K562 (cell line): ENCODE measurements around the gene PTPN14. TPM values are rescaled to one million over a fixed set of nuclear protein-coding genes. Genes with fewer than 3 reads are reported as not detected.

Experiments
- ATAC-seq: fragments of 200-7000 bp; cut with Tn5 transposase; 3 replicates; pipeline ENCODE4 v1.9.1; 2020; ENCODE audit warnings: moderate library complexity
- BruUV-seq: library from RNA; stranded (reverse); fragments of 400-500 nt; replicated peaks from 2 replicates; lab custom pipeline; 2021; lab: Mats Ljungman, UMichigan
- CTCF ChIA-PET: fragments of 300-600 bp; formaldehyde crosslinking; extraction: SDS; loops from one replicate; lab custom pipeline; 2021; ENCODE audit warnings: low intra/inter-chr PET ratio; lab: Yijun Ruan, JAX
- POLR2A ChIA-PET: fragments of 300-600, 350-650 bp; sonication (Branson Sonifier 250); formaldehyde crosslinking; extraction: SDS; loops from one replicate; lab custom pipeline; 2021; ENCODE audit warnings: antibody characterized with exemption, inconsistent platforms; lab: Yijun Ruan, JAX
- DNase-seq, 4 experiments: peaks; one replicate each; pipeline versions ENCODE4 v3.0.0 to v3.0.0-alpha.2; 2011 to 2018; ENCODE audit warnings: low spot score in 3 of 4, mixed read lengths in 3 of 4; ENCODE audit errors: extremely low read depth in 1 of 4
- FAIRE-seq: peaks from 2 replicates; lab custom pipeline; 2011; peaks lifted over from hg19 to GRCh38; lab: Jason Lieb, UNC
- H2AFZ ChIP-seq: 2 replicates; pipeline ENCODE4 v1.6.0; 2011; ENCODE audit warnings: low read depth, low read length, control low read depth, inconsistent platforms
- H3K27ac ChIP-seq: fragments of 200-600 bp; 3 replicates; pipeline ENCODE4 v1.8.0; 2011; ENCODE audit warnings: low read depth, mild to moderate bottlenecking, control low read depth, inconsistent platforms, low read length, moderate library complexity, mixed read lengths; ENCODE audit errors: extremely low read depth
- H3K27me3 ChIP-seq, 2 experiments: fragments of 300-600 bp in 1 of 2; 2 replicates in 1 of 2; 3 replicates in 1 of 2; pipeline versions ENCODE4 v1.6.0 to v1.8.0; 2011; ENCODE audit warnings: inconsistent platforms in 2 of 2, low read length in 2 of 2, mild to moderate bottlenecking in 1 of 2, mixed read lengths in 1 of 2, moderate library complexity in 1 of 2; ENCODE audit not compliant: control insufficient read depth in 2 of 2, insufficient read depth in 2 of 2
- H3K36me3 ChIP-seq: fragments of 300-600 bp; 3 replicates; pipeline ENCODE4 v1.8.0; 2011; ENCODE audit warnings: mild to moderate bottlenecking, low read length, inconsistent platforms; ENCODE audit not compliant: control insufficient read depth, insufficient read depth
- H3K4me1 ChIP-seq, 2 experiments: fragments of 200-600 bp in 1 of 2; replicated peaks in 1 of 2; 2 replicates in 1 of 2; 3 replicates in 1 of 2; pipeline versions ENCODE4 v1.5.1 to v1.8.0; 2011; ENCODE audit warnings: inconsistent platforms in 2 of 2, low read length in 2 of 2, mild to moderate bottlenecking in 1 of 2, mixed read lengths in 1 of 2, moderate library complexity in 1 of 2; ENCODE audit not compliant: control insufficient read depth in 2 of 2, insufficient read depth in 2 of 2
- H3K4me2 ChIP-seq: 2 replicates; pipeline ENCODE4 v1.6.1; 2011; ENCODE audit warnings: low read length, control low read depth, inconsistent platforms, mixed read lengths; ENCODE audit not compliant: insufficient read depth
- H3K4me3 ChIP-seq: fragments of 200-600 bp; sonication (generic), shearing (Covaris generic); 2 replicates; pipeline ENCODE4 v1.5.1; 2016; ENCODE audit warnings: control low read depth, inconsistent platforms
- H3K79me2 ChIP-seq: fragments of 200-600 bp; 3 replicates; pipeline ENCODE4 v1.8.0; 2011; ENCODE audit warnings: low read length, inconsistent platforms; ENCODE audit not compliant: control insufficient read depth, insufficient read depth
- H3K9ac ChIP-seq, 2 experiments: 2 replicates each; pipeline versions ENCODE4 v1.6.0 to v1.6.1; 2011; ENCODE audit warnings: low read depth in 2 of 2, low read length in 2 of 2, control low read depth in 1 of 2, inconsistent platforms in 1 of 2, mild to moderate bottlenecking in 1 of 2, mixed read lengths in 1 of 2; ENCODE audit not compliant: insufficient read depth in 1 of 2
- H3K9me1 ChIP-seq: one replicate; pipeline ENCODE4 v1.6.0; 2011; ENCODE audit warnings: inconsistent platforms, mild to moderate bottlenecking, low read length, moderate library complexity; ENCODE audit not compliant: control insufficient read depth, insufficient read depth
- H3K9me3 ChIP-seq: replicated peaks from 2 replicates; pipeline ENCODE4 v1.5.1; 2011; ENCODE audit warnings: low read depth, low read length, inconsistent platforms; ENCODE audit not compliant: control insufficient read depth, insufficient read depth
- H4K20me1 ChIP-seq: replicated peaks from 2 replicates; pipeline ENCODE4 v1.6.1; 2011; ENCODE audit warnings: low read length, inconsistent platforms, mixed read lengths; ENCODE audit not compliant: control insufficient read depth, insufficient read depth
- CHD4 ChIP-seq: fragments of 200-600 bp; sonication (generic); IDR thresholded peaks from 3 replicates; pipeline ENCODE4 v1.6.1; 2012; ENCODE audit warnings: low read depth, mild to moderate bottlenecking, mixed read lengths, low read length, inconsistent platforms; ENCODE audit not compliant: insufficient read depth, insufficient replicate concordance, poor library complexity, severe bottlenecking
- GTF2A2 ChIP-seq: IDR thresholded peaks from 2 replicates; pipeline ENCODE4 v1.6.1; 2016; ENCODE audit warnings: mild to moderate bottlenecking, missing genetic modification characterization, missing compliant biosample characterization
- KAT8 ChIP-seq: fragments of 450-650 bp; IDR thresholded peaks from 2 replicates; pipeline ENCODE4 v1.6.1; 2016; ENCODE audit warnings: low read depth, mild to moderate bottlenecking
- LARP7 ChIP-seq: fragments of 450-650 bp; IDR thresholded peaks from 2 replicates; pipeline ENCODE4 v1.6.1; 2016
- RBM34 ChIP-seq: fragments of 200-400 bp; formaldehyde crosslinking; IDR thresholded peaks from 2 replicates; pipeline ENCODE4 v1.6.1; 2018; ENCODE audit warnings: low read length, borderline replicate concordance; ENCODE audit not compliant: insufficient read depth
- SPI1 ChIP-seq: IDR thresholded peaks from 2 replicates; pipeline ENCODE4 v1.6.1; 2011; ENCODE audit warnings: low read depth, low read length, control low read depth, borderline replicate concordance
- ZNF668 ChIP-seq: fragments of 250-450 bp; sonication (Bioruptor Pico); IDR thresholded peaks from 2 replicates; pipeline ENCODE4 v1.8.0; 2022; ENCODE audit warnings: mild to moderate bottlenecking, inconsistent platforms
- WGBS: fragments of 100-300 bp; shearing (Covaris generic); methylation state at CpG from one replicate; pipeline ENCODE4 v1.1.6; 2016; ENCODE audit warnings: low coverage, mixed read lengths; ENCODE audit not compliant: insufficient coverage; ENCODE audit errors: missing lambda C conversion rate; 5-methylcytosine and 5-hydroxymethylcytosine counted together
- in situ Hi-C: fragments of 300-500 bp; cut with MboI; formaldehyde crosslinking; loops from 4 replicates; pipeline ENCODE4 v1.15.0; 2018; ENCODE audit warnings: inconsistent platforms, mixed read lengths
- intact Hi-C: fragments of 100-400 bp; cut with micrococcal nuclease; formaldehyde crosslinking; loops from 2 replicates; pipeline ENCODE4 v1.14.2; 2022
- polyA plus RNA-seq, 8 experiments: library from polyadenylated mRNA; depleted of rRNA in 4 of 8; stranded (reverse) in 5 of 8; unstranded in 3 of 8; fragments of >200 nt; fragmentation: Nextera tagmentation in 2 of 8; fragmentation: Illumina TruSeq in 1 of 8; extraction: Ambion mirVana in 2 of 8; extraction: Trizol in 1 of 8; gene quantifications; 2 replicates each; pipeline versions ENCODE4 v1.2.1 to v1.2.3, GENCODE V29; 2011 to 2014; ENCODE audit warnings: inconsistent platforms in 1 of 8, missing spikeins in 1 of 8
- total RNA-seq, 7 experiments: library from RNA; depleted of rRNA in 6 of 7; stranded (reverse); fragments of >200 nt in 6 of 7; fragmentation: Illumina TruSeq in 2 of 7; extraction: Trizol in 2 of 7; gene quantifications; 2 replicates each; pipeline versions ENCODE4 v1.2.1 to v1.2.3, GENCODE V29; 2011 to 2021; ENCODE audit warnings: low replicate concordance in 1 of 7
- TF ChIP-seq, protein P1 (sequence below): fragments of 250-450 bp; sonication (Bioruptor Pico); IDR thresholded peaks from 2 replicates; pipeline ENCODE4 v1.6.1; 2021; ENCODE audit warnings: mild to moderate bottlenecking

The PTPN14 gene
- total and polyA plus RNA-seq, 9 of the 15 experiments (the other 6 are each of a cell fraction or from before 2014, with no cell fraction given): 0.01 to 0.29 (median 0.04) TPM; not detected in 6

DNA sequence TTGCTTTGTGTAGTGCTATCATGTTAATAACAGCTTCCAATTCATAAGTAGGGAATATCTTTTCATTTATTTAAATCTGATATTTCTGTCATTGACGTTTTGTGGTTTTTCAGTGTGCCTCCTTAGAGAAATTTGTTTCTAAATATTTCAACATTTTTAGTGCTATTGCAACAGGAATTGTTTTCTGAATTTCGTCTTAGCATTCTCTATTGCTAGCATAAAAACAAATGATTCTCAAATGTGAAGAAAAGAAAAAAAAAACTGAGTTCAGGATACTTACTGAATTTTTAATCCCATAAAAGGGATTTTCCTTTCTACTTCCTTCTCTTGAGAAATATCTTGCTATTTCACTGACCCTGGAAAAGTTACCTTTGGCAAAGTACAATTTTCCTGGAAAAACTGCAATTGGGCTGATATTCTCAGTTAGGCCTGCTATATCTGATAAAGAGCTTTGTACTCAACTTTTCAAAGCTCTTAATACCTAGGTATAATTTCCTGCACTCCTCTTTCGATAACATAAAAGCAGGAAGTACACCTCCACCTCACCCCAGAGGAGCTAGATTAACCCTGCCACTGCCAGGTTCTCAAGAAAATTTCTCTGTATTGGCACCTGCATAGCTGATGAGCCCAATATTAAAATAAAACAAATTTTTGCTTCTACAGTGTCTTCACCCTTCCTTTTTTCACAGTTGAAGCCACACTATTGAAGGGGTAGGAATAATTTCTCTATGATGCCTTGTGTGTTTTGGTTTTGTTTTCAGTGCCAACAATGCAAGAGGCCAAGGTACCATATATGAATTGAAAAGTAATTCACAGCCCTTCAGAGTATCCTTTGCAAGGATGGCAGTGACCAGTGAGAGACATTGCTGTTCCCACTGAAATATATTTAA lies 35.6 kb downstream of the PTPN14 start:
- no peak for FAIRE-seq
- intact Hi-C loops (no loop called here), in situ Hi-C loops (no loop called here)
- ChIA-PET CTCF (no interaction called here), POLR2A (interaction anchor here (0.6 kb wide), 1 partner anchor 21 kb away, joined by 5 read pairs; no protein-coding TSS in a partner anchor)
- H3K4me1 ChIP-seq: no peaks in the 10 kb centered on the region
- H3K4me3 ChIP-seq: no peak overlapping the region
- H3K79me2 ChIP-seq: no peaks in the 10 kb centered on the region
- H3K9ac ChIP-seq: no peak overlapping the region
- no peak overlapping the region for H2AFZ ChIP-seq
- H3K9me1 ChIP-seq: no peaks in the 10 kb centered on the region
- peaks cover 4 to 11% of the 10 kb centered on the region in 2 experiments; a peak in 4 of 5 replicates for H3K27me3 ChIP-seq
- no peaks in the 10 kb centered on the region for H4K20me1 ChIP-seq
- no peaks in the 10 kb centered on the region for H3K36me3 ChIP-seq
- no peaks in the 10 kb centered on the region for H3K9me3 ChIP-seq
- ATAC-seq: no peak
- TF ChIP-seq SPI1 (no peak), CHD4 (no peak), LARP7 (no peak), KAT8 (no peak), ZNF668 (CRISPR knock-in tag) (no peak), GTF2A2 (tag) (no peak), RBM34 (no peak)
- TF ChIP-seq, protein P1, sequence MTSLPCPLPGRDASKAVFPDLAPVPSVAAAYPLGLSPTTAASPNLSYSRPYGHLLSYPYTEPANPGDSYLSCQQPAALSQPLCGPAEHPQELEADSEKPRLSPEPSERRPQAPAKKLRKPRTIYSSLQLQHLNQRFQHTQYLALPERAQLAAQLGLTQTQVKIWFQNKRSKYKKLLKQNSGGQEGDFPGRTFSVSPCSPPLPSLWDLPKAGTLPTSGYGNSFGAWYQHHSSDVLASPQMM (CRISPR knock-in tag): no peak
- no peak overlapping the region for H3K27ac ChIP-seq
- WGBS: 0% methylated on average over 3 of the region's 3 CpGs
- H3K4me2 ChIP-seq: no peak overlapping the region
- DNase-seq: no peak
- BruUV-seq: no TSS peak
